RWPE2 (cell line): ENCODE measurements around the gene TAF5L.
"Not testable (repeated sequence)": the region's sequence is repeated elsewhere in the genome, so short reads cannot be mapped to it uniquely, and the experiment has no call there.

Experiments used
- ATAC-seq: fragments of 200-7000 bp; cut with Tn5 transposase; 3 replicates; pipeline ENCODE4 v1.9.1; 2021; ENCODE audit warnings: low read depth
- DNase-seq: peaks from one replicate; pipeline ENCODE4 v3.0.0-alpha.2; 2020; ENCODE audit warnings: low spot score
- H3K27ac ChIP-seq: fragments of 450-650 bp; 2 replicates; pipeline ENCODE4 v1.5.1; 2017; ENCODE audit warnings: mild to moderate bottlenecking; ENCODE audit not compliant: poor library complexity, severe bottlenecking
- H3K27me3 ChIP-seq: fragments of 250-450 bp; sonication (Bioruptor Pico); 2 replicates; pipeline ENCODE4 v1.5.1; 2021; ENCODE audit warnings: mild to moderate bottlenecking, moderate library complexity; ENCODE audit not compliant: insufficient read depth, poor library complexity, severe bottlenecking
- H3K36me3 ChIP-seq: fragments of 250-450 bp; sonication (Bioruptor Pico); 2 replicates; pipeline ENCODE4 v1.5.1; 2020; ENCODE audit warnings: low read depth, mild to moderate bottlenecking, moderate library complexity
- H3K4me1 ChIP-seq: fragments of 250-450 bp; sonication (Bioruptor Pico); 2 replicates; pipeline ENCODE4 v1.5.1; 2021; ENCODE audit warnings: mild to moderate bottlenecking, moderate library complexity; ENCODE audit not compliant: insufficient read depth, poor library complexity, severe bottlenecking
- H3K4me3 ChIP-seq: fragments of 250-450 bp; sonication (Bioruptor Pico); 2 replicates; pipeline ENCODE4 v1.5.1; 2021; ENCODE audit warnings: mild to moderate bottlenecking, moderate library complexity; ENCODE audit not compliant: severe bottlenecking
- H3K9me3 ChIP-seq: fragments of 250-450 bp; sonication (Bioruptor Pico); 2 replicates; pipeline ENCODE4 v1.5.1; 2021; ENCODE audit warnings: mild to moderate bottlenecking, moderate library complexity; ENCODE audit not compliant: severe bottlenecking
- TF ChIP-seq, protein P1 (sequence below): fragments of 450-650 bp; IDR thresholded peaks from one replicate; pipeline ENCODE4 v1.5.1; 2017; ENCODE audit warnings: mild to moderate bottlenecking, moderate library complexity; ENCODE audit not compliant: poor library complexity, severe bottlenecking

Gene TAF5L

DNA sequence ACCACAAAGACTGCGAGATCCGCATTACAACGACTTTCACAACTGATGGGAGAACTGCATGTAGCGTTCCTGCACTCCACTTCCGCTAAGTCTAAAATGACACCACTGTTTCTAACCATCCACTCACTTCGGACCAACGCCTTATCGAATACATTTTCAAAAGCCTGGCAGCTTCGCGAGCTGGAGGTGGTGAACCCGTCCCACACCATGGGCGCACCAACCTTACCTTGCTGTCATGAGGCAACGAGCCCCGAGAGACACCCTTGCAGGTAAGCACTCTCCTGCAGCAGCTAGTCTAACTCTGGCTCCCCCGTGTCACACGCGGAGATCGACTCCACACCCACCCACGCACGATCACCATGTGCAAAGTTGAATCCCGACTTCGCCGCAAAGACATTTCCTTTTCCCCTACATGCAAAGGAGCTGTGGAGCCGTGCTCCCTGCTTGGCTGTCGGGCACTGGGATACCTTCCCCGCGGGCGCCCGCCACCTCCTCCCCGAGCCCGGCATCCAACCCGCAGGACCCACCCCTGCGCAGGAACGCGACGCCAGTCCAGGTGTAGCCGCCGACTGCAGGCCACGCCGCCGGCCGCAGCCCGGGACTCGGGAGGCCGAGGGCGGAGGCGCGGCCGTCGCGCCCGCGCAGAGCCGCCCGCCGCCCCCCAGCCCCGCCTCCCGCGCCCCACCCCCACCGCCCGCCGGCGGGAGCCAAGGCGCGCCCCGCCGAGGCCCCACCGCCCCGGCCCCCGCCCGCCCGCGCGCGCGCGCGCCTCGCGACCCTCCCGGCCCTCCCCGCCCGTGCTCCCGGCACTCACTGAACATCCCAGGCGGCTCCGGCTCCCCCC, 629 bp downstream of the TAF5L start:
- Histone ChIP-seq H3K36me3 (peaks cover 4% of the 10 kb centered on the region; the same call in 1 of the 2 replicates), H3K27ac (peak overlapping the region; percentile 53), H3K4me3 (peak overlapping the region; percentile 86), H3K9me3 (no peaks in the 10 kb centered on the region), H3K4me1 (no peaks in the 10 kb centered on the region), H3K27me3 (no peaks in the 10 kb centered on the region)
- DNase-seq (no peak), ATAC-seq (peak; percentile 39)
- TF ChIP-seq, protein P1, sequence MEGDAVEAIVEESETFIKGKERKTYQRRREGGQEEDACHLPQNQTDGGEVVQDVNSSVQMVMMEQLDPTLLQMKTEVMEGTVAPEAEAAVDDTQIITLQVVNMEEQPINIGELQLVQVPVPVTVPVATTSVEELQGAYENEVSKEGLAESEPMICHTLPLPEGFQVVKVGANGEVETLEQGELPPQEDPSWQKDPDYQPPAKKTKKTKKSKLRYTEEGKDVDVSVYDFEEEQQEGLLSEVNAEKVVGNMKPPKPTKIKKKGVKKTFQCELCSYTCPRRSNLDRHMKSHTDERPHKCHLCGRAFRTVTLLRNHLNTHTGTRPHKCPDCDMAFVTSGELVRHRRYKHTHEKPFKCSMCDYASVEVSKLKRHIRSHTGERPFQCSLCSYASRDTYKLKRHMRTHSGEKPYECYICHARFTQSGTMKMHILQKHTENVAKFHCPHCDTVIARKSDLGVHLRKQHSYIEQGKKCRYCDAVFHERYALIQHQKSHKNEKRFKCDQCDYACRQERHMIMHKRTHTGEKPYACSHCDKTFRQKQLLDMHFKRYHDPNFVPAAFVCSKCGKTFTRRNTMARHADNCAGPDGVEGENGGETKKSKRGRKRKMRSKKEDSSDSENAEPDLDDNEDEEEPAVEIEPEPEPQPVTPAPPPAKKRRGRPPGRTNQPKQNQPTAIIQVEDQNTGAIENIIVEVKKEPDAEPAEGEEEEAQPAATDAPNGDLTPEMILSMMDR: no peak

DNA sequence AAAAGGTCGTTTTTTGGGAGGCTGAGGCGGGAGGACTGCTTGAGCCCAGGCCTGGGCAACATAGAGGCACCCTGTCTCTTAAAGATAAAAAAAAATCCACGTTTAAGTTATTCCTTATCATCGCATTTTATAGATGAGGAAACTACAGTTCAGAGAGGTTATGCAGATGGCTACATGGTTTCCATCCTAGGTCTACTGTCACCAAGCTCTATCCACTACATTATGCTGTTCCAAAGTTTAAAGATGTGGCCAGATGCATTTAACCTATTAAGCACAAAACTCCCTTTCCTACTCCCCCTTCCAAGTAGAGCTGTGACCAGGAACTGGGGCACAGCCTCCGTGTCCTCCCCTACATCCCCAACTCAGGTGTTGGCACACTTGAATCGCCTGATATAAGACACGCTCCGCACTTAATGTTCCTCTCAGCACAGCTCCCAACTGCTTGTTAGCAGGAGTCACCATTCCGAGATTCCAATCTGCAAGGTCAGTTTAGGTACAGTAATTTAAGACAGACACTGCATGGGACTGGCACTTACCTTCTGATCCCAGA, 1.3 kb downstream of the TAF5L start:
- peak overlapping the region; percentile 86 for H3K4me3 ChIP-seq
- no peaks in the 10 kb centered on the region for H3K27me3 ChIP-seq
- peaks cover 4% of the 10 kb centered on the region; the same call in 1 of the 2 replicates for H3K36me3 ChIP-seq
- no peak for ATAC-seq
- TF ChIP-seq, protein P1: no peak
- H3K27ac ChIP-seq: peak overlapping the region; percentile 53
- no peak for DNase-seq
- H3K9me3 ChIP-seq: no peaks in the 10 kb centered on the region
- H3K4me1 ChIP-seq: no peaks in the 10 kb centered on the region

DNA sequence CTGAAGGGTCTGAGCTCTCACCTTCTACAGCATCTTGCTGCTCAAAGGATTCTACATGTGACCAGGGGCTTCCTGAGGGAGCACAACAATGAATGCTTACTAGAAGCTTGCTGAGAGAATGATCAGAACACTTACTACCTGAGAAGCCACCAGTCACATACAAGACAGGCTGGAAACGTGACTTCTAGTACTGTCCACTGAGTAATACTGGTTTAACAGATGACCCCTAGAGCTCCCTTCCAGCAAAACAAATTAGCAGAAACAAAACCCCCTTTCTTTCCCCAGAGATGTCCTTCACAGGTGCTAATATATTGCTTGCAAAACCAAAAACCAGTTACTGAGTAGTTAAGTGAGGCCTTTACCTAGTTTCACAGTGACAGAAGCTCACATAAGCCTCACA, 2.1 kb downstream of the TAF5L start:
- Histone ChIP-seq H3K9me3 (no peaks in the 10 kb centered on the region), H3K4me3 (no peak overlapping the region)

DNA sequence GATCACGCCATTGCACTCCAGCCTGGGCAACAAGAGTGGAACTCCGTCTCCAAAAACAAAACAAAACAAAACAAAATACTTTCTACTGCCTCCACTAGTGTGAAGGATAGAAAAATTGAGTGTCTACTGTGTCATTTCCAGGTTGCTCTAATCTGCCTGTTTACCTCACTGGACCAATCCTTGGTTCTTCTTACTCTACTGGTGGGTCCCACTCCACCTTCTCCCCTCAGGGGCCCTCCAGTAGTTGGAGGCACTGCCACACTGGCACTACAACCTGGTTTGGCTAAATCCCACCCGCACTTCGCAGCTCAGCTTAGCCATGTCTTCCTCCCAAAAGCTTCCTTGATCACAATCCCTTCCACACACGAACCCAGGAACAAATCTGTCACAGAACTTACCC, 2.7 kb downstream of the TAF5L start:
- DNase-seq (no peak), ATAC-seq (no peak)
- no peaks in the 10 kb centered on the region for H3K4me1 ChIP-seq
- H3K4me3 ChIP-seq: no peak overlapping the region
- H3K27me3 ChIP-seq: no peaks in the 10 kb centered on the region
- TF ChIP-seq, protein P1: no peak
- H3K27ac ChIP-seq: no peak overlapping the region
- no peaks in the 10 kb centered on the region for H3K9me3 ChIP-seq
- H3K36me3 ChIP-seq: peaks cover 4% of the 10 kb centered on the region; the same call in 1 of the 2 replicates

More for the DNA sequence above, 2.1 kb downstream of the TAF5L start:
- no peak overlapping the region for H3K27ac ChIP-seq
- peaks cover 4% of the 10 kb centered on the region; the same call in 1 of the 2 replicates for H3K36me3 ChIP-seq
- TF ChIP-seq, protein P1: no peak
- no peak for DNase-seq
- H3K27me3 ChIP-seq: no peaks in the 10 kb centered on the region
- no peak for ATAC-seq
- no peaks in the 10 kb centered on the region for H3K4me1 ChIP-seq

DNA sequence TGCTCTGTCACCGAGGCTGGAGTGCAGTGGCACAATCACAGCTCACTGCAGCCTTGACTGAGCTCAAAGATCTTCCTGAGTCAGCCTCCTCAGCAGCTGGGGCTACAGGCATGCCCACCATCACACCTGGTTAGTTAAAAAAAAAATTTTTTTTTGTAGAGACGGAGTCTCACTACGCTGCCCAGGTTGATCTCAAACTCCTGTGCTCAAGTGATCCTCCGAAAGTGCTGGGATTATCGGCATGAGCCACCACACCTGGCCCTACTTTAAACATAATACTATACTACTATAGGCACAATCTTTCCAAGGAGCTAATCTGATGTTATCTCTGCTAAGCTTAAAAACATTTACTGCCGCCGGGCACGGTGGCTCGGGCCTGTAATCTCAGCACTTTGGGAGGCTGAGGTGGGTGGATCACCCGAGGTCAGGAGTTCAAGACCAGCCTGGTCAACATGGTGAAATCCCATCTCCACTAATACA, 3.2 kb downstream of the TAF5L start:
- ATAC-seq, H3K36me3 ChIP-seq, H3K9me3 ChIP-seq, H3K4me3 ChIP-seq, H3K27me3 ChIP-seq, H3K27ac ChIP-seq, H3K4me1 ChIP-seq, DNase-seq: not testable (repeated sequence)
